Psoas muscle (tissue), 8 donors: ENCODE results near the gene PIP5K1B. TPM values are rescaled to one million over a fixed set of nuclear protein-coding genes. Genes with fewer than 3 reads are reported as not detected.
A peak's percentile ranks its signal among the peaks of the same experiment; 100 is the strongest.

Experiments used
- ATAC-seq, 4 donors: fragments of 200-7000 bp; cut with Tn5 transposase; one replicate each; pipeline ENCODE4 v1.9.1; 2020; ENCODE audit warnings: moderate library complexity in 3 of 4, mild to moderate bottlenecking in 2 of 4
- DNase-seq, 2 donors: peaks; one replicate each; pipeline ENCODE4 v3.0.0-alpha.2; 2020
- H3K27ac ChIP-seq: fragments of 200-600 bp; one replicate; pipeline ENCODE4 v1.8.0; 2022
- H3K27me3 ChIP-seq, 3 donors: fragments of 200-600 bp in 1 of 3; one replicate each; pipeline versions ENCODE4 v1.6.1 to v1.8.0; 2013 to 2022; ENCODE audit warnings: low read length in 2 of 3, mild to moderate bottlenecking in 2 of 3, moderate library complexity in 1 of 3; ENCODE audit not compliant: insufficient read depth in 3 of 3
- H3K36me3 ChIP-seq, 2 donors: fragments of 200-600 bp in 1 of 2; one replicate each; pipeline versions ENCODE4 v1.6.1 to v1.8.0; 2013 to 2022; ENCODE audit warnings: low read depth in 1 of 2, mild to moderate bottlenecking in 1 of 2, moderate library complexity in 1 of 2; ENCODE audit not compliant: insufficient read depth in 1 of 2
- H3K4me1 ChIP-seq: fragments of 200-600 bp; one replicate; pipeline ENCODE4 v1.8.0; 2022
- H3K4me3 ChIP-seq: fragments of 200-600 bp; one replicate; pipeline ENCODE4 v1.8.0; 2022; ENCODE audit warnings: mild to moderate bottlenecking
- H3K9me3 ChIP-seq: fragments of 200-600 bp; one replicate; pipeline ENCODE4 v1.8.0; 2022
- WGBS, 3 donors: extraction: QIAGEN DNeasy Blood & Tissue Kit; methylation state at CpG; one replicate each; pipeline versions ENCODE4 v1.1.6 to v1.1.7; 2013; 5-methylcytosine and 5-hydroxymethylcytosine counted together
- intact Hi-C, 2 donors: fragments of 100-400 bp; cut with DNase I; formaldehyde crosslinking; loops; one replicate each; pipeline versions ENCODE4 v1.11.0 to v1.14.2; 2022
- polyA plus RNA-seq, 3 donors: library from polyadenylated mRNA; stranded (reverse); fragments of 200-250 nt; gene quantifications; one replicate each; pipeline ENCODE4 v1.2.3, GENCODE V29; 2013
- total RNA-seq, 4 donors: library from RNA; stranded (reverse); fragmentation: NEBNext Ultra II Directional in 2 of 4; extraction: Animal tissue kit (Norgen Biotek cat#: 25700) in 2 of 4; gene quantifications; one replicate each; pipeline versions ENCODE4 v1.2.1 to v1.2.4, GENCODE V29; 2021 to 2023
- TF ChIP-seq, protein P1 (sequence below): fragments of 200-600 bp; IDR thresholded peaks from one replicate; pipeline ENCODE4 v1.8.0; 2022; ENCODE audit warnings: antibody characterized with exemption
- donor health status: healthy with polysubstance abuse.
- donor health status: DM: no; HTN: no; CAD: no; lungs with moderate emphysema.
- donor health status: Bipolar disorder and iron deficiency.
- donor health status: healthy.
- donor health status: DM: yes; HTN: yes; CAD: no.
- donor health status: DM: no; HTN: no; CAD: no.
- donor health status: DM: no; HTN: no; CAD: no.
- donor health status: DM: yes; HTN: yes; CAD: no.

The PIP5K1B gene
- total and polyA plus RNA-seq, 7 donors, result 0.48 to 2.5 (median 1.7) TPM

DNA sequence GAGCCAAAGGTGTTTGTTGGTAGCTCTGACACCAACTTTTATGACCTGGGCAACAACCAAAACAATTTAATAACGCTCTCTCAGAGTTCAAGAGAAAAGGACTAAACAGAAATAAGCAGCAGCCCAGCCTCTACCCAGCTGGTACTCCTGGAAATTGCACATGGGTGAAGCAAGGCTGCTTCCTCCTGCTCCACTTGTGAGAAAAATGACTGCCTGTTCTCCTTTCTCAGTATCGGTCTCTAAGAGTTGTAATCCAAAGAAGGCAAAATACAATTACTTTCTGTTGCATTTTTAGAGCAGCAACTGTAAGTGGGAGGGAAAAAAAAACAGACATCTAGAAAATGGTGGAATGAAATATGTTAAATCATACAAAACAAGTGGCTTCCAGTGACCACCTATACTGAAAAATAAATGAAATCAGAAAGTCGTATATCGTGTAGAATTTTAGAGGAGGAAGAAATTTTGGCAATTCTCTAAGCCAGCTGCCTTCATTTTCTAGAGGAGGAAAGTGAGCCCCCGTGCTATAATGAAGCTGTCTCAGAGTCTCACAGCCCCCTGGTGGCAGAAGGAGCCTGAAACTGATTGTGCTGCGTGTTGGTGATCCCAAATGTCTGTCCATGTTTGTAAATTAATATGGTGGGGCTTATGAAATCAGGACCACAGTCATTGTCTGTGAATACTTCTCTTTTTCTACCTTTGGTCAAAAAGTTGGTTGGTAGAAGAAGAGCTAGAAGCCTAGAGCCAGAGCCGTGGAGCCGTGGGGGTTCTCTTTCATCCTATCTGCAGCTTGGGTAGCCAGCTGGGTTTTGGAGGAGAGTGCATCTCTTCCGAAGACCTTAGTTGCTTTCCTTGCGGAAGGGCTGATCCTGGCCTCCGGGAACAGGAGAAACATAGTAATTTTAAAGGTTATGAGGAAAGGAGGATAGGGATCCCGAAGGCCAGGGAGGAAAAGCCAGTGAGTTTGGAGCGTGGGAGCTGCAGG is 139.9 kb downstream of the PIP5K1B start:
- peak in 3 of 4 donors; percentile 63 to 81 (median 68) for ATAC-seq
- intact Hi-C loops, result loop anchor here (5.0 to 10.0 kb wide), 2 partner anchors 140 to 258 kb away; partner anchors contain the start of gene PIP5K1B (in 1 of the 2)

GRCh38 chr9:68847765-68848164 is 142.7 kb downstream of the PIP5K1B start:
- Histone ChIP-seq H3K9me3 (no peaks in the 10 kb centered on the region), H3K36me3 (no peaks in the 10 kb centered on the region), H3K4me1 (no peaks in the 10 kb centered on the region), H3K27me3 (no peaks in the 10 kb centered on the region), H3K27ac (no peak overlapping the region), H3K4me3 (no peak overlapping the region)
- DNase-seq, result no peak
- intact Hi-C loops, result loop anchor here (5.0 to 10.0 kb wide), 2 partner anchors 143 to 260 kb away; partner anchors contain the start of gene PIP5K1B (in 1 of the 2)
- TF ChIP-seq, protein P1, sequence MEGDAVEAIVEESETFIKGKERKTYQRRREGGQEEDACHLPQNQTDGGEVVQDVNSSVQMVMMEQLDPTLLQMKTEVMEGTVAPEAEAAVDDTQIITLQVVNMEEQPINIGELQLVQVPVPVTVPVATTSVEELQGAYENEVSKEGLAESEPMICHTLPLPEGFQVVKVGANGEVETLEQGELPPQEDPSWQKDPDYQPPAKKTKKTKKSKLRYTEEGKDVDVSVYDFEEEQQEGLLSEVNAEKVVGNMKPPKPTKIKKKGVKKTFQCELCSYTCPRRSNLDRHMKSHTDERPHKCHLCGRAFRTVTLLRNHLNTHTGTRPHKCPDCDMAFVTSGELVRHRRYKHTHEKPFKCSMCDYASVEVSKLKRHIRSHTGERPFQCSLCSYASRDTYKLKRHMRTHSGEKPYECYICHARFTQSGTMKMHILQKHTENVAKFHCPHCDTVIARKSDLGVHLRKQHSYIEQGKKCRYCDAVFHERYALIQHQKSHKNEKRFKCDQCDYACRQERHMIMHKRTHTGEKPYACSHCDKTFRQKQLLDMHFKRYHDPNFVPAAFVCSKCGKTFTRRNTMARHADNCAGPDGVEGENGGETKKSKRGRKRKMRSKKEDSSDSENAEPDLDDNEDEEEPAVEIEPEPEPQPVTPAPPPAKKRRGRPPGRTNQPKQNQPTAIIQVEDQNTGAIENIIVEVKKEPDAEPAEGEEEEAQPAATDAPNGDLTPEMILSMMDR, result no peak
- no peak for ATAC-seq

More for the DNA sequence above, 139.9 kb downstream of the PIP5K1B start:
- Histone ChIP-seq H3K27me3 (no peaks in the 10 kb centered on the region), H3K4me1 (peaks cover 7% of the 10 kb centered on the region), H3K36me3 (no peaks in the 10 kb centered on the region), H3K4me3 (no peak overlapping the region), H3K9me3 (no peaks in the 10 kb centered on the region), H3K27ac (no peak overlapping the region)
- TF ChIP-seq, protein P1, result peak; percentile 53
- 59 to 63% (median 62%) methylated on average over 13 of the region's 13 CpGs for WGBS, 3 donors
- peak in 1 of 2 donors; percentile 22 for DNase-seq

DNA sequence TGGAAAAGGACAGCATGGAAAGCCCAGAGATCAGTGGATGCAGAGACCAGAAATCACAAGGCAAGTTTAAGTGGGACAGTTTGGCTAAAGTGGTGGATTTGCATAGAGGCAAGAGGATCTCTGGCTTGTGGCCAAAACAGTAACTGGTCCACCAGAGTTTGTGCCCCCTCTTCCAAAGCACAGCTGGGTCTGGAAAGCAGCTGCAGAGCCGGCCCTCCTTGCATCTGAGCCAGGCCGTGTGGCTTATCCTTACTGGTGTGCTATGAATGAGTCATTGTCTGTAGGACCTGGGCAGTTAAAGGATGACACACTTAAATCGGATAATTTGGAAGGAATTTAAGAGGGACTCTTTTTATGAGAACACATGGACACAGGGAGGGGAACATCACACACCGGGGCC is 146.6 kb downstream of the PIP5K1B start:
- DNase-seq, result no peak
- WGBS, 3 donors, result 39 to 45% (median 42%) methylated on average over 4 of the region's 4 CpGs
- Histone ChIP-seq H3K36me3 (no peaks in the 10 kb centered on the region), H3K9me3 (no peaks in the 10 kb centered on the region), H3K27ac (no peak overlapping the region), H3K4me1 (no peaks in the 10 kb centered on the region), H3K4me3 (no peak overlapping the region), H3K27me3 (no peaks in the 10 kb centered on the region)
- intact Hi-C loops, result loop anchor here in 1 of 2 donors (10.0 kb wide), 2 partner anchors 47 to 237 kb away; no protein-coding TSS in a partner anchor
- ATAC-seq, result no peak
- TF ChIP-seq, protein P1, result no peak

DNA sequence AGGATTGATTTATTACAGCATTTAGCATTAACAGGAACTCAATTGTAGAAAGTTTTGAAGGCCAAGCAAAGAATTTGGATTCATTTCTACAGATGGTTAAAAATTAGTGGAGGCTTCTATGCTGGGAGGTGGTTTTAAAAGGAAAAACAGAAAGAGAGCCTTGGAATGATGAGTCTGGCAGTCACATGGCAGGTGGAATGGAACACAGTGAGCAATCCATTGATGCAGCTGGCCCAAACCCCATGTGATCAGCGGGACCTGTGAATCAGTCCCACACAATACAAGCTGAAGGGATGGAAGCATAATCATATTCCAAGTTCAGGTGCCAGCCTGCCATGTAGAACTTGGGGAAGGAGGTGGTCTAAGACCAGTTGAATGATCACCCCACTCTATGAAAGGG is 147.9 kb downstream of the PIP5K1B start:
- no peak overlapping the region for H3K4me3 ChIP-seq
- intact Hi-C loops, result loop anchor here in 1 of 2 donors (10.0 kb wide), 2 partner anchors 48 to 238 kb away; no protein-coding TSS in a partner anchor
- H3K27ac ChIP-seq, result no peak overlapping the region
- ATAC-seq, result no peak
- no peaks in the 10 kb centered on the region for H3K27me3 ChIP-seq
- H3K9me3 ChIP-seq, result no peaks in the 10 kb centered on the region
- no peaks in the 10 kb centered on the region for H3K4me1 ChIP-seq
- TF ChIP-seq, protein P1, result no peak
- no peak for DNase-seq
- 90 to 96% (median 96%) methylated on average over 1 of the region's 1 CpG for WGBS, 3 donors
- H3K36me3 ChIP-seq, result no peaks in the 10 kb centered on the region
